NCI-H146 (cell line): ENCODE results near the gene IFNA16.
"Not testable (repeated sequence)": the region's sequence is repeated elsewhere in the genome, so short reads cannot be mapped to it uniquely, and the experiment has no call there.

Experiments used
- DNase-seq: peaks from one replicate; lab custom pipeline; 2025; lab: John Stamatoyannopoulos, UW

The IFNA16 gene

DNA sequence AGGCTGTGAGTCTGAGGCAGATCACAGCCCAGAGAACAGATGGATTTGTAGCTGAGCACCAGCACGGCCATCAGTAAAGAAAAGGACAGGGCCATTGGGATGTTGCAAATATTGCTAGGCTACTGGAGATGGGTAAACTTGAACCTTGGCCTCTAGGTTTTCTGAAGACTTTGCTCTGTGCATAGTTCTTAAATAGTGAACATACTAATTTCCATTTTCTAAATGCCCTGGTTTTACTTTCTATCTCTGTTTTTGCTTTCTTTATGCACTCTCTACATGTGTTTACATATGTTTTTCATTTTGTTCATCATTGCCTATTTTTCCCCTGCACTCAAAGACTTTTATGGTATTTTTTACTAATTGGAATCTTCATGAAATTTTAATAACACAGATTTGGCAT lies at the start of gene IFNA16:
IFNA16 (minus strand) TSS at position 101 of the 400 bp plus-strand sequence; CDS start at position 95, 6 bp downstream.
- not testable (repeated sequence) for DNase-seq

DNA sequence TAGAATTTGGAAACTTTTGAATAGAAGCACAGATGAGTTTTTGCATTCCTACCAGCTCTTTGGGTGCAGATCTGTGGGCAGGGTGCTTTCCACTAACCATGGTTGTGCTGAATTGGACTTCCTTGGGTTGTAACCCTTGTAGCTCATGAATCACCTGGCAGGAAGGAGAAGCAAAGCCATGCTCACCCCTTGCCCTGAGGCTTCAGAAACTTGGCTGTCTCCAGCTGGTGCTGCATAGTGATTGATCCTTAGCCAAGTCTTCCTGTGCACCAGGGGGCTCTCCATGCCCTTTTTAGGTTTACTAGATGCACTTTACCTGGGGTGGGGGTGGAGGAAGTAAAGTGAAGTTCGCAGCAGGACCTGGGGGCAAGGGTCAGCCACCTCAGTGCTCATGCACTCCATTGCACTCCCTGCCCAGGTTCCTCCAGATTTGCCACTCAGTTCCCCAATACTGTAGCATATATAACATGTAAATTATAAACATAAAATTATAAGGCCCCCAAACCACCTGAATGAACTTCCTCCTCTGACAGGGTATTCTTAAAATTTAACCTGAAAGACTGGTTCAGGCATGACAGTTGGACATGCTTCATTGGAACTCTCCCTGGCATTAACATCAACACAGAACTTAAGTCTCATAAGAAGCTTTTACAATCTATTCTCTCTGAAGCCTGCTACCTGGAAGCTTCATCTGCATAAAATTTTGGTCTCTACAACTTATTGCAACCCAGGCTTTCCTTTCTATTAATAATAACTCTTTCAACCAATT lies 48.5 kb upstream of the IFNA16 start:
- no peak for DNase-seq

DNA sequence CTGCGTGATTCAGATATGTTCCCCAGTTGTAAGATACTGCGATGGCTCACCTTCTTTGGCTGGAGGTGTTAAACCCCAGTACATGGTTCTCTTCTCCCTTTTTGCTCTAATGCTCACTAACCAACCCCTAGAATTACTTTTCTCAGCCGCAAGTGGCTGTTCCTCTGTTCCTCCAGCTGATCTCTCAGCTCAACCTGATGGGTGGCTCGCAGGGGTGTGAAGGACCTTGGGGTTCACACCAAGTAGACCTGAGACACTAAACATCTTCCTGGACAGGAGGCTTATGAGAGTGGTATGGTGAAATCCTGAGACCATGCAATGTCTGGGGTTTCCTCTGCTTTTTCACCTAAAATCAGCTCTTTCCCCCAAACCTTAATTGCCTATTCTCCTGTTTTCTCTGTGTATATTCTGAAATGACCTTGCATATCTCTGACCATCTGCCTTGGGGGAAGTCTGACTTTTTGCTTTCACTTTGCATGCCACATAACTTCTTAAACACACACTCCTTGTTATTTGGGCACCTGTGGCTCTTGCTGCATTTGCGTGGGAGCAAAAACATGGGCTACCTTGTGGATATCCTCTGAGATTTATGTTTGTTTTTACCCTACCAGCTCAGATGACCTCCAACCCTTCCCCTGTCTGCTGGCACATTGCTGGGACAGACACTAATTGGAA lies 38.6 kb upstream of the IFNA16 start:
- DNase-seq = no peak

DNA sequence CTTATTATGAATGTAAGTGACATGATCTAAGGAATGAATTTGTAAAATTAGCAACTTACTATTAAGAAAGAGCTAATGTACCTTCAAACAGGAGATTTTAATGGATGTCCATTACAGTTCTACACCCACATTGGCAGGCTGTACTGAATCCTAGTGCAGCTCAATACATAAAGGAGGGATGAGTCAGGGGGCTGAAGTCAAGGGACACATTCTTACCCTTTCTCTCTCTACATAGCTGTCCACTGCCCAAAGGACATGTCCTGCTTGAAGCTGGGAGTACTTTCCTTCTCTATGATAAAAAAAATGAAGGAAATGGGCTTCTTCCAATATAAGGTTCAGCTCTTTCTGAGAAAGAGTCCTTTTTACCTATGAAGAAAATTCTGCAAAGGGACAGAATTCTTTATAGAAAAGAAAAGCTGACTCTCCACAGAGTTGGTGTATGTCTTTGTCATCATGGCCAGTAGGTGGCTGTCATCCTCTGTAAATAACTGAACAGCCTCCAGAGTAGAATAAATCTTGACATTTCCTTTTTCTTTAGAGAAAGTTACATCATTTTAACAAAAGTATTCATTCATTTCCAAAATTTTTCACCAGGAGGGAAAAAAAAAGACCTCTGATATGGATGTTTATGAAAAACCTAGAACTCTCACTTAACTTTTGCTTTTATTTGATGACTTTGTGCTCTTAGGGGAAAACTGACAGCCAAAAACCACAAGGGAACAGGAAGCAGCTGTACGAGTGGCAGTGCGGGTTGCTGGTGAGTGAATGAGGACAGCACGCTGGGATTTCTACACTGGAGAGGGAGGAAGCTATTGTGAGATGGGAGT lies 35.8 kb upstream of the IFNA16 start:
- DNase-seq = peak; percentile 19

DNA sequence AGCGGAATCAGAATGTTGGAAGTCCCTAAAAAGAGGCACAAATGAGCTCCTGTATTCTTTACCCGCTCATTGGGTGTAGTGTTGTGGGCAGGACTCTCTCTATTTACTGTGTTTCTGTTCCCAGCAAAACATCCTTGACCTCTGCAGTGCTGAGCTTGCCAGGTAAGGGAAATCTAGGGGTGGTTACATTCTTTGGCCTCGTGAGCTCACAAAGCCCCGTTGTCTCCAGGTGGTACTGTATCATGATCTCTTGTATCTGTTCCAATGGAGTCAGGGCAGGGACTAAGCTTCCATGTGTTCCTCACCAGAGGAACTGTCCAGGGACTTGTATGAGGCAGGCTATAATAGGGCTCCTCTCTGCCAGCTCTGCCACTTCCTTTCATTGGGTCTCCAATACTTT lies 34.5 kb upstream of the IFNA16 start:
- no peak for DNase-seq

DNA sequence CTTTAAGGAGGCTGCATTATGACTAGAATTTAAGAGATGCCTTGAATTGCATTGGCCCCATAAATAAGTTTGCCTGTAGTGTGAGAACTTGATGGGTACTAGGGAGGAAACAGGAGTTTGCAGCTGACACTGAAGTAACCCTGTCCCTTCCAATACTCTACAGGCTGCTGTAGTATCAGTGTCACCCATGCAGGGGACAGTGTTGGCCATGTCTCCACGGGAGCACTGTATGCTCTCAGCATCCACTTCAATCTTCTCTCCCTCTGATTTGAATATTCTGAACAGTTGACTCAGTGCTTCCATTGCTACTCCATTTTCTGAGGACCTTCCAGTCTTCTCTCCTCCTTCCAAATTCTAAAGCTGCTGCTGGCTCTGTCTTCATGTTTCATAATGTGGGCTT lies 34.1 kb upstream of the IFNA16 start:
- no peak for DNase-seq

DNA sequence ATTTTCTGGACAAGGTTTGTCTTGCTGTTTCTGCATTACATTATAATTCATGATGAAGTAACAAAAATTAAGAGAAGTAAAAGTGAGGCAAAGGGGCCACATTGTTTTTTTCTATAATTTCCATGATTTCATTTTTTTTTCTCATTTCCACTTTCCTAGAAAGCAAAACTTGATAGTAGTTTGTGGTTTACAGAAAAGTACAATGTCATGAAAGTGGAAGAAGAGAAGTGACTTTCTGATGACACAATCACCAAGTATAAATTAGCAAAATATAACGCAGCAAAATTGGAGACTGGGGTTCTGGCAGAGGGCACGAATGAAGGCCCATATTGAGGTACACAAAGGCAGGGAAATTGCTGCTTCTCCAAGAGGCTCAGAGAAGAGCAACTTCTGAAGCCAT lies 27.7 kb upstream of the IFNA16 start:
- DNase-seq = no peak

DNA sequence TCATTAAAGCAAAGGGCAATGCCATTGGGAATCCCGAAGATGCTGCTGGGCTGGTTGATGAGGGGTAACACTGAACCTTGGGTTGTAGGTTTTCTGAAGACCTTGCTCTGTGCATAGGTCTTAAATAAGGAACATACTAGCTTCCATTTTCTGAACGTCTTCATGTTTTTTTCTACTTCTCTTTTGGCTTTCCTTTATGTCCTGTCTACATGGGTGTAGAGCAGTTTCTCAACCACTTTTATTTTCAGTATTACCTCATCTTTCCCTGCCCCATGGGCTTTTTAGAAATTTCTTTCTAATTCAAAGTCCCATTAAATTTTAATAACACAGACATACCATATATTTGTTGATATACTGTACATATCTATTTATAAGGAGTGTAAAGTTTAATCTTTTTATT lies 22.8 kb upstream of the IFNA16 start, which contains the start of gene IFNA14:
IFNA14 (minus strand) TSS at position 95 of the 400 bp plus-strand sequence; CDS start at position 25, 70 bp downstream.
- no peak for DNase-seq

DNA sequence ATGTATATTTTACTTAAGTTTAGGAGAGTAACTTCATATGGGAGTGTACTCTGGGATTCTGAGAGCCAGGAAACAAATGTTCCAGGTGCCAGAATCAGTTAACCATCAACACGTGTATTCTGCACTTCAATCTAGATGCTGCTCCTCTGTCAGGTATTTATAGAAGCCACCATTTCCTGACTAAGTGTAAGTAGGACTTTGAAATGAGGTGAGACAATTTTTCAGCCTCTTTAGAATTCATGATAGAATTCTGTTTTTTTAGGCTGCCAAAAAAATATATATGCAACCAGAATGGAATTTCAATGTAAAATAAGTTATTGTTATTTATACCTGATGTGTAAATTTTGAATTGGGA lies 19.2 kb upstream of the IFNA16 start:
- DNase-seq = not testable (repeated sequence)

DNA sequence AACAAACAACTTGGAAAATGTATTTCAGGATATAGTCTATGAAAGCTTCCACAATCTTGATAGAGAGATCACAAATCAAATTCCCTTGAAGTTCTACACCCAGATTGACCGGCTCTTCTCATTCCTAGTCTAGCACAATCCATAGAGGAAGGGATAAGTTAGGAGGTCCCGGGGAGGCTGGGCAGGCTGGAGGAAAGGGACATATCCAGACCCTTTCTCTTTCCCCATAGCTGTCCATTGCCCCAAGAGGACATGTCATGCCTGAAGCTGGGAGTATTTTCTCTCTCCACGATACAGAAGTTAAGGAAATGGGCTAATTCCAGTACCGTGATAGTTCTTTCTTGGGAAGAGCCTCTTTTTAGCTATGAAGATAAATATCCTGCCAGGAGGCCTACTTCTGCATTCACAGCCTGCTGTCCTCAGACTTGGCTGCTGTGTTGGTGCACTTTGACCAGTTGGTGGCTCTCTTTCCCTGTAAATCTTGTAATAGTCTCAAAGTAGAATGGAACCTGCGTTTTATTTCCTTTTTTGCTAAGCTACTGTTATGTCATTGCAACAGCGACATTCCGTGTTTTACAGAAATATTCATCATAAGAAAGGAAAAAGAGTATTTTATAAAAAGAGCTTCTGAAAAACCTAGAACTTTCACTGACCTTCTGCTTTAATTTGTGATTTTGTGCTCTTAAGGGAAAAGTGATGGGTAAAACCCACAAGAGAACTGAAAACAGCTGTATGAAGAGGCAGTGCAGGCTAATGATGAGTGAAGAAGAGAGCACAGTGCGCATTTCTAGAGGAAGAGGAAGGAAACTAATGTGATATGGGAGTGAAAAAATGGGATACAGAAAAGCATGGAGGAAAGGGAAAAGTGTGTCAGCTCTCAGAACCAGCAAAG lies 18.6 kb upstream of the IFNA16 start:
- peak; percentile 14 for DNase-seq

DNA sequence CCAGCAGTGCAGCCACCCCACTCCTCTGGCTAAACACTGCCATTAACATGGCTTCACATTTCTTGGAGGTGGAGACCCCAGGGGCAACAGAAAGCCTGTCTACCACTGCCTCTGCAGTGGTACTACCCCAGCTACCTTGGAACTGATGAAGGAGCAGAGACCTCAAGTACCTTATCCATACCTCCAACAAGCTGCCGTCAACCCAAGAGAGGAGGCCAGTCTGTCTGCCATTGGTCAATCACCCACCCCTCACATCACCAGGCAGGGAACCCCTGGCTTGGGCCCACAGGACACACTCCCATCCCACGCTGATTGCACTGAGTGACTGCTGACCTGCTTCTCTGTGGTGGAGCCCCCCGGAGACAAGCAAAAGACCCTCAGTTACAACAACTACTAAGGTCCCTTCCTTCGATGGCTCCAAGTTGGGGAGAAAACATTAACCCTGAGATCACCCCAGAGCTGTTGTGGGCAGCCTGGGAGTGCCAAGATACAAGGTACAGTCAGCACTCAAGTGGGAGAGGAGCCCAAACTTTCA lies 17.1 kb upstream of the IFNA16 start:
- no peak for DNase-seq

DNA sequence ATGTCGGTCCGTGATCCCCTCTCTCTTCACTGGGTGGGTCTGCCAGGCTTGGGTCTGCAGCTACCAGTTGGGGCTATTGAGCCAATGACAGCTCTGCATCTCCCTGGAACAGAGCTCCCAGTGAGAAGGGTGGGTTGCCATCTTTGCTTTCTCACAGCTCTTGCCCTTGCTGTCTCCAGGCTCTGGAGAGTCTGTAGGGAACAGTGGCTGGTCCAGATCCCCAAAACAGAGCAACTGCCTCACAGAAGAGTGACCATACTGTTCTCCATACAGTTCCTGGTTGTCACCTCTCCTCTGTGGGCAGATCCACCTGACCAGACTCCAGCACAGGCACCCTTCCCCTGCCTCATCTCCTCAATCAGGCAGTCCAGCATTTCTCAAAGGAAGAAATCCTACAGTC lies 16.1 kb upstream of the IFNA16 start:
- no peak for DNase-seq

DNA sequence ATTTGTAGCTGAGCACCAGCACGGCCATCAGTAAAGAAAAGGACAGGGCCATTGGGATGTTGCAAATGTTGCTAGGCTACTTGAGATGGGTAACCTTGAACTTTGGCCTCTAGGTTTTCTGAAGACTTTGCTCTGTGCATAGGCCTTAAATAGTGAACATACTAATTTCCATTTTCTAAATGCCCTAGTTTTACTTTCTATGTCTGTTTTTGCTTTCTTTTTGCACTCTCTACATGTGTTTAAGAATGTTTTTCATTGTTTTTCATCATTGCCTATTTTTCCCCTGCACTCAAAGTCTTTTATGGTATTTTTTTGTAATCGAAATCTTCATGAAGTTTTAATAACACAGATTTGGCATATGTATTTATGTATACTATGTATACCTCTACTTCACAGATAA lies 11.0 kb upstream of the IFNA16 start, which contains the start of gene IFNA17:
IFNA17 (minus strand) TSS at position 101 of the 400 bp plus-strand sequence; CDS start at position 52, 49 bp downstream.
- DNase-seq = no peak

DNA sequence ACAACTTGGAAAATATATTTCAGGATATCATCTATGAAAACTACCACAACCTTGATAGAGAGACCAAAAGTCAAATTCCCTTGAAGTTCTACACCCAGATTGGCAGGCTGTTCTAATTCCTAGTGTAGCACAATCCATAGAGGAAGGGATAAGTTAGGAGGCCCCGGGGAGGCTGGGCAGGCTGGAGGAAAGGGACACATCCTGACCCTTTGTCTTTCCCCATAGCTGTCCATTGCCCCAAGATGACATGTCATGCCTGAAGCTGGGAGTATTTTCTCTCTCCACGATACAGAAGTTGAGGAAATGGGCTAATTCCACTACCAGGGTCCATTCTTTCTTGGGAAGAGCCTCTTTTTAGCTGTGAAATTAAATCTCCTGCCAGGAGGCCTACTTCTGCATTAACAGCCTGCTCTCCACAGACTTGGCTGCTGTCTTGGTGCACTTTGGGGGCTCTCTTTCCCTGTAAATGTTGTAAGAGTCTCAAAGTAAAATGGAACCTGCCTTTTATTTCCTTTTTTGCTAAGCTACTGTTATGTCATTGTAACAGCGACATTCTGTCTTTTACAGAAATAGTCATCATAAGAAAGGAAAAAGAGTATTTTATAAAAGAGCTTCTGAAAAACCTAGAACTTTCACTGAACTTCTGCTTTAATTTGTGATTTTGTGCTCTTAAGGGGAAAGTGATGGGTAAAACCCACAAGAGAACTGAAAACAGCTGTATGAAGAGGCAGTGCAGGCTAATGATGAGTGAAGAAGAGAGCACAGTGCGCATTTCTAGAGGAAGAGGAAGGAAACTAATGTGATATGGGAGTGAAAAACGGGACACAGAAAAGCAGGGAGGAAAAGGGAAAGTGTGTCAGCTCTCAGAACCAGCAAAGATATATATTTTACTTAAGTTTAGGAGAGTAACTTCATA lies 3.4 kb downstream of the IFNA16 start:
- DNase-seq = not testable (repeated sequence)

DNA sequence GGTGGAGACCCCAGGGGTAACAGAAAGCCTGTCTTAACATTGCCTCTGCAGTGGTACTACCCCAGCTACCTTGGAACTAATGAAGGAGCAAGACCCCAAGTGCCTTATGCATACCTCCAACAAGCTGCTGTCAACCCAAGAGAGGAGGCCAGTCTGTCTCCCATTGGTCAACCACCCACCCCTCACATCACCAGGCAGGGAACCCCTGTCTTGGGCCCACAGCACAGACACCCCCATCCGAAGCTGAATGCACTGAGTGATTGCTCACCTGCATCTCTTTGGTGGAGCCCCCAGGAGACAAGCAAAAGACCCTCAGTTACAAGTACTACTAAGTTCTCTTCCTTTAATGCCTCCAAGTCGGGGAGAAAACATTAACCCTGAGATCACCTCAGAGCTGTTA lies 5.0 kb downstream of the IFNA16 start:
- not testable (repeated sequence) for DNase-seq

DNA sequence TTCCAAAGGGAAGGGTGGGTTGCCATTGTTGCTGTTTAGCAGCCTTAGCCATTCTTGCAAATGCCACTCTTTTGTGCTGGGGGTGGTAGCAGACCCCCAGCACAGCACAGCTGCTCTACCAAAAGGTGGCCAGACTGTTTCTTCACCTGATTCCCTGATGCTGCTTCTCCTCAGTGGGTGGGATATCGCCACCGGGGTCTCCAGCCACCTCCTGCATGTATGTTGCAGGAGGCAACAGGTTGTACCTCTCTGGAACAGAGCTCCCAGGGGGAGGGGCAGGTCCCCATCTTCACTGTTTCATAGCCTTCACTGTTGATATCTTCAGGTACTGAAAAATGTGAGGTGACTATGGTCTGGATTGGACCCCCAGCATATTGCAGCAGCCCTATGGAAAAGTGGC lies 6.3 kb downstream of the IFNA16 start:
- DNase-seq = not testable (repeated sequence)

DNA sequence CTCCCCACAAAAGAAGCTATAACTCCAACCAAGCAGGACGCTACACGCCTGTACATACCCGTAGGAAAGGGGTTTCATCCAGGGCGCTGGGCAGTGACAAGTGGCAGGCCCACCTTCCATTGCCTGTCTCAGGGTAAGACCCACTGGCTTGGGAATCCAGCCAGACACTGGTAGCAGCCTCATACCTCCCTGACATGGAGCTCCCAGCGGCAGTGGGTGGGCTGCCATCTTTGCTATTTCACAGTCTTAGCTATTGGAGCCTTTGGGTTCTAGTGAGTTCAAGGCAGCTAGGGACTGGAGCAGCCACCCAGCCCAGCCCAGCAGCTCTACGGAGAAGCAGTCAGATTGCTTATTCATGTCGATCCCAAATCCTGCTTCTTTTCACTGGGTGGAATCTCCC lies 6.8 kb downstream of the IFNA16 start:
- DNase-seq = no peak

DNA sequence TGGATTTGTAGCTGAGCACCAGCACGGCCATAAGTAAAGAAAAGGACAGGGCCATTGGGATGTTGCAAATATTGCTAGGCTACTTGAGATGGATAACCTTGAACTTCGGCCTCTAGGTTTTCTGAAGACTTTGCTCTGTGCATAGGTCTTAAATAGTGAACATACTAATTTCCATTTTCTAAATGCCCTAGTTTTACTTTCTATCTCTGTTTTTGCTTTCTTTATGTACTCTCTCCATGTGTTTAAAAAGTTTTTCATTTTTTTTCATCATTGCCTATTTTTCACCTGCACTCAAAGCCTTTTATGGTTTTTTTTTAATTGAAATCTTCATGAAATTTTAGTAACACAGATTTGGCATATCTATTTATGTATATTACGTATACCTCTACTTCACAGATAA lies 10.1 kb downstream of the IFNA16 start, which contains the start of gene IFNA10:
IFNA10 (minus strand) TSS at position 101 of the 400 bp plus-strand sequence; CDS start at position 55, 46 bp downstream.
- not testable (repeated sequence) for DNase-seq

DNA sequence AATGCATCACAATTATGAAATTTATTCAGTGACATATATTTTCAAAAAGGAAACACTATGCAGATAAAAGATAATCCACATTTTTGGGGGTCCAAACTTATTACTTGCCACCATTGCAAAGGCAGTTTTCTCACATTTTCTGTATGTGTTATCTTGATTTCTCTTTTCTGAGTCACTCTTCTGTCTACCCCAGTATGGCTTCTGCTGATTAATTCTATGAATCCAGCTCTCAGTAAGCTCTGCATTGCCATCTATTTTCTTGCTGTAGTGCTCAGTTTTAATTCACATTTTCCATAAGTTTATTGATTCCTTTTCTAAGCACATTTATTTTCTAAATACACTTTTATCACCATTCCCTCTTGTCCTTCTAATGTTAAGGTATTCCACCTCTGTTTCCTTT lies 11.9 kb downstream of the IFNA16 start:
- no peak for DNase-seq

DNA sequence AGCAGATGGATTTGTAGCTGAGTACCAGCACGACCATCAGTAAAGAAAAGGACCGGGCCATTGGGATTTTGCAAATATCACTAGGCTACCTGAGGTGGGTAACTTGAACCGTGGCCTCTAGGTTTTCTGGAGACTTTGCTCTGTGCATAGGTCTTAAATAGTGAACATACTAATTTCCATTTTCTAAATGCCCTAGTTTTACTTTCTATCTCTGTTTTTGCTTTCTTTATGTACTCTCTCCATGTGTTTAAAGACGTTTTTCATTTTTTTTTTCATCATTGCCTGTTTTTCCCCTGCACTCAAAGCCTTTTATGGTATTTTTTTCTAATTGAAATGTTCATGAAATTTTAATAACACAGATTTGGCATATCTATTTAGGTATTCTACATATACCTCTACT lies 15.0 kb downstream of the IFNA16 start, which contains the start of gene IFNA7:
IFNA7 (minus strand) TSS at position 101 of the 400 bp plus-strand sequence; CDS start at position 61, 40 bp downstream.
- not testable (repeated sequence) for DNase-seq
